ENCODE measurements around the gene AMELX. TPM values are rescaled to one million over a fixed set of nuclear protein-coding genes. Genes with fewer than 3 reads are reported as not detected.

AMELX gene
- total RNA-seq, 2 experiments from 2014 or later, result not detected

DNA sequence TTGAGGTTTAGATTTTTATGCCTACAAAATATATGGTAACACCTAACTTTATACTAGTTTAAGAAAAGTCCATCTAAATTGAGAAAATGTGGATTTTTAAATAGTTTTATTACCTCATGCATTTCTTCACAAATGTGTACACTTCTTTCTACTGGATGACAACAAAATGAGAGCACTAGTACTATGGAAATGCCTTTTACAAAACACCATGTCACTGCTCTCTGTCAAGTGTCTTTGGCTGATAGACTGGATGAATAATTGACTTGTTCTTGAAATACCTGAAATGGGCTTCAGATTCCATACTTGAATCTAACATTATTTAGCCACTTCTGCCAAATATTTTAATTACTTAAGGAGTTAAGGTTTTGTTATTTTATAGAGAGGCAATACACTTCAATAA is 49.5 kb downstream of the AMELX start:
- TF ChIP-seq EZH2phosphoT487 (IDR thresholded peaks at IDR 0.05; ENCODE audit: borderline replicate concordance, low read depth, low read length), result no peak
- Histone ChIP-seq H3K4me3 (ENCODE audit: low read depth, low read length, poor library complexity, severe bottlenecking) (no peak overlapping the region), H3K4me2 (ENCODE audit: low read length) (no peak overlapping the region), H3K79me2 (ENCODE audit: insufficient read depth, low read depth, low read length) (no peaks in the 10 kb centered on the region), H2AFZ (ENCODE audit: low read length) (no peak overlapping the region), H4K20me1 (ENCODE audit: insufficient read depth, low read length) (no peaks in the 10 kb centered on the region), H3K9me3 (ENCODE audit: low read length) (no peaks in the 10 kb centered on the region), H3K9me2 (ENCODE audit: insufficient read depth, low read length) (no peaks in the 10 kb centered on the region), H3K36me3 (ENCODE audit: insufficient read depth, low read length) (no peaks in the 10 kb centered on the region), H3K4me1 (ENCODE audit: insufficient read depth, low read length, poor library complexity, severe bottlenecking) (peaks cover 33% of the 10 kb centered on the region), H3K27ac (ENCODE audit: low read depth, low read length, poor library complexity, severe bottlenecking) (no peak overlapping the region)
- no peak for DNase-seq (ENCODE audit: low spot score)
- ChIA-PET CTCF (ENCODE audit: unreplicated experiment) (no interaction called here), POLR2A (interaction anchor here (0.7 kb wide), 1 partner anchor 27 kb away, joined by 3 read pairs; no protein-coding TSS in a partner anchor)
- BruUV-seq (replicated peaks), result no TSS peak
- intact Hi-C loops (cut with micrococcal nuclease; ENCODE audit: unreplicated experiment), result no loop called here

DNA sequence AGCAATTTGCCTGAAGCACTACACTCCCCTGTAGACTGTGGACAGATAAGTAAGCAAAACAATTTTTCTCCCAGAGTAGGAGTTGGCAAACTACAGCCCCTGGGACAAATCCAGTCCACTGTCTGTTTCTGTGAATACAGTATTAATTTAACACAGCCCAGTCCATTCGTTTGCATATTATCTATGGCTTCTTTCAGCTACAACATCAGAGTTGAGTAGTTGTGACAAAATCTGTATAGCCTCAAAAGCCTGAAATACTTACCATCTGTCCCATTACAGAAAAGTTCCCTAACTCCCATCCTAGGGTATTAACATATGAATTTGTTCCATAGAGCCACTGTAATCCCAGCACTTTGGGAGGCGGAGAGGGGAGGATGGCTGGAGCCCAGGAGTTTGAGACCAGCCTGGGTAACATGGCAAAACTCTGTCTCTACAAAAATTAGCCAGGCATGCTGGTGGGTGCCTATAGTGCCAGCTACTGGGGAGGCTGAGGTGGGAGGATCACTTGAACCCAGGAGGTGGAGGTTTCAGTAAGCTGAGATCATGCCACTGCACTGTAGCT is 53.0 kb downstream of the AMELX start:
- Histone ChIP-seq H2AFZ (ENCODE audit: low read length) (no peak overlapping the region), H4K20me1 (ENCODE audit: insufficient read depth, low read length) (no peaks in the 10 kb centered on the region), H3K79me2 (ENCODE audit: insufficient read depth, low read depth, low read length) (no peaks in the 10 kb centered on the region), H3K9me2 (ENCODE audit: insufficient read depth, low read length) (no peaks in the 10 kb centered on the region), H3K4me2 (ENCODE audit: low read length) (no peak overlapping the region), H3K36me3 (ENCODE audit: insufficient read depth, low read length) (no peaks in the 10 kb centered on the region), H3K27ac (ENCODE audit: low read depth, low read length, poor library complexity, severe bottlenecking) (no peak overlapping the region), H3K4me1 (ENCODE audit: insufficient read depth, low read length, poor library complexity, severe bottlenecking) (peaks cover 21% of the 10 kb centered on the region), H3K9me3 (ENCODE audit: low read length) (no peaks in the 10 kb centered on the region), H3K4me3 (ENCODE audit: low read depth, low read length, poor library complexity, severe bottlenecking) (no peak overlapping the region)
- TF ChIP-seq, protein P1, sequence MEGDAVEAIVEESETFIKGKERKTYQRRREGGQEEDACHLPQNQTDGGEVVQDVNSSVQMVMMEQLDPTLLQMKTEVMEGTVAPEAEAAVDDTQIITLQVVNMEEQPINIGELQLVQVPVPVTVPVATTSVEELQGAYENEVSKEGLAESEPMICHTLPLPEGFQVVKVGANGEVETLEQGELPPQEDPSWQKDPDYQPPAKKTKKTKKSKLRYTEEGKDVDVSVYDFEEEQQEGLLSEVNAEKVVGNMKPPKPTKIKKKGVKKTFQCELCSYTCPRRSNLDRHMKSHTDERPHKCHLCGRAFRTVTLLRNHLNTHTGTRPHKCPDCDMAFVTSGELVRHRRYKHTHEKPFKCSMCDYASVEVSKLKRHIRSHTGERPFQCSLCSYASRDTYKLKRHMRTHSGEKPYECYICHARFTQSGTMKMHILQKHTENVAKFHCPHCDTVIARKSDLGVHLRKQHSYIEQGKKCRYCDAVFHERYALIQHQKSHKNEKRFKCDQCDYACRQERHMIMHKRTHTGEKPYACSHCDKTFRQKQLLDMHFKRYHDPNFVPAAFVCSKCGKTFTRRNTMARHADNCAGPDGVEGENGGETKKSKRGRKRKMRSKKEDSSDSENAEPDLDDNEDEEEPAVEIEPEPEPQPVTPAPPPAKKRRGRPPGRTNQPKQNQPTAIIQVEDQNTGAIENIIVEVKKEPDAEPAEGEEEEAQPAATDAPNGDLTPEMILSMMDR (conservative IDR thresholded peaks at IDR 0.05; ENCODE audit: low read length), result no peak
- TF ChIP-seq EZH2phosphoT487 (IDR thresholded peaks at IDR 0.05; ENCODE audit: borderline replicate concordance, low read depth, low read length), result no peak
- BruUV-seq (replicated peaks), result no TSS peak
- CTCF ChIA-PET (ENCODE audit: unreplicated experiment), result no interaction called here
- intact Hi-C loops (cut with micrococcal nuclease; ENCODE audit: unreplicated experiment), result no loop called here
- POLR2A ChIA-PET, result interaction anchor here (0.6 kb wide), 1 partner anchor 517 kb away, joined by 3 read pairs; no protein-coding TSS in a partner anchor
- no peak for DNase-seq (ENCODE audit: low spot score)

DNA sequence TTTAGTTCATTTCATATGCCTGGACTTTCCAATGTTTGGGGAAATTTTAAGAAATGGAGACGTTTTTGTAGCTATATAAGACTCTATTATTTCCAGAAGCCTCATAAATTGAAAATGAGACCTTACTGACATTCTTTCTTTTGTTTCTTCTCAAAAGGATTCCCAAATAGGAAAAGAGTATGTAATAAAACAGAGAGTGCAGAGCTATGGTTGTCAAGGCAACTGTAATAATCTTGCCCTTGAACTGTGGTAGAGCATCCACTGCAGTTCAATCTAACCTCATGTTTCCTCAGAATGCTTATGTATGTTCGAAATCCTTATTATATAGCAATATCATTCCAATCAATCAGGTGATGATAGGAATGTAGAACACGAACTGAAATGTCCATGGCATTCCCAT is 54.1 kb downstream of the AMELX start:
- Histone ChIP-seq H3K27ac (ENCODE audit: low read depth, low read length, poor library complexity, severe bottlenecking) (no peak overlapping the region), H3K4me3 (ENCODE audit: low read depth, low read length, poor library complexity, severe bottlenecking) (no peak overlapping the region), H3K4me2 (ENCODE audit: low read length) (no peak overlapping the region), H3K79me2 (ENCODE audit: insufficient read depth, low read depth, low read length) (no peaks in the 10 kb centered on the region), H3K9me2 (ENCODE audit: insufficient read depth, low read length) (no peaks in the 10 kb centered on the region), H3K4me1 (ENCODE audit: insufficient read depth, low read length, poor library complexity, severe bottlenecking) (peaks cover 17% of the 10 kb centered on the region), H3K9me3 (ENCODE audit: low read length) (no peaks in the 10 kb centered on the region), H4K20me1 (ENCODE audit: insufficient read depth, low read length) (no peaks in the 10 kb centered on the region), H2AFZ (ENCODE audit: low read length) (no peak overlapping the region), H3K36me3 (ENCODE audit: insufficient read depth, low read length) (no peaks in the 10 kb centered on the region)
- no peak for TF ChIP-seq EZH2phosphoT487 (IDR thresholded peaks at IDR 0.05; ENCODE audit: borderline replicate concordance, low read depth, low read length)
- TF ChIP-seq, protein P1 (conservative IDR thresholded peaks at IDR 0.05; ENCODE audit: low read length), result no peak
- ChIA-PET POLR2A (no interaction called here), CTCF (ENCODE audit: unreplicated experiment) (no interaction called here)
- BruUV-seq (replicated peaks), result no TSS peak
- DNase-seq (ENCODE audit: low spot score), result no peak
- intact Hi-C loops (cut with micrococcal nuclease; ENCODE audit: unreplicated experiment), result no loop called here
